Left cardiac atrium (tissue), 4 donors: ENCODE data around the gene ZNF3. TPM values are rescaled to one million over a fixed set of nuclear protein-coding genes. Genes with fewer than 3 reads are reported as not detected.

ENCODE experiments used
- ATAC-seq, 2 donors: fragments of 200-7000 bp; cut with Tn5 transposase; one replicate each; pipeline ENCODE4 v1.9.1; 2020; ENCODE audit warnings: mild to moderate bottlenecking in 2 of 2, moderate library complexity in 2 of 2
- DNase-seq: peaks from one replicate; pipeline ENCODE4 v3.0.0-alpha.2; 2020
- intact Hi-C, 2 donors: fragments of 100-400 bp; cut with DNase I; formaldehyde crosslinking; loops; one replicate each; pipeline versions ENCODE4 v1.14.1 to v1.15.1; 2022 to 2023
- total RNA-seq, 2 donors: library from RNA; stranded (reverse); fragmentation: NEBNext Ultra II Directional; extraction: Animal tissue kit (Norgen Biotek cat#: 25700); gene quantifications; one replicate each; pipeline ENCODE4 v1.2.1, GENCODE V29; 2021
- donor health status: DM: no; HTN: yes; CAD: no.
- donor health status: DM: no; HTN: yes; CAD: no; lungs with severe emphysema.
- donor health status: DM: yes; HTN: yes; CAD: no.
- donor health status: Dilated cardiomyopathy.

The ZNF3 gene
- total RNA-seq, 2 donors from 2014 or later = 14.6 to 17.3 TPM

DNA sequence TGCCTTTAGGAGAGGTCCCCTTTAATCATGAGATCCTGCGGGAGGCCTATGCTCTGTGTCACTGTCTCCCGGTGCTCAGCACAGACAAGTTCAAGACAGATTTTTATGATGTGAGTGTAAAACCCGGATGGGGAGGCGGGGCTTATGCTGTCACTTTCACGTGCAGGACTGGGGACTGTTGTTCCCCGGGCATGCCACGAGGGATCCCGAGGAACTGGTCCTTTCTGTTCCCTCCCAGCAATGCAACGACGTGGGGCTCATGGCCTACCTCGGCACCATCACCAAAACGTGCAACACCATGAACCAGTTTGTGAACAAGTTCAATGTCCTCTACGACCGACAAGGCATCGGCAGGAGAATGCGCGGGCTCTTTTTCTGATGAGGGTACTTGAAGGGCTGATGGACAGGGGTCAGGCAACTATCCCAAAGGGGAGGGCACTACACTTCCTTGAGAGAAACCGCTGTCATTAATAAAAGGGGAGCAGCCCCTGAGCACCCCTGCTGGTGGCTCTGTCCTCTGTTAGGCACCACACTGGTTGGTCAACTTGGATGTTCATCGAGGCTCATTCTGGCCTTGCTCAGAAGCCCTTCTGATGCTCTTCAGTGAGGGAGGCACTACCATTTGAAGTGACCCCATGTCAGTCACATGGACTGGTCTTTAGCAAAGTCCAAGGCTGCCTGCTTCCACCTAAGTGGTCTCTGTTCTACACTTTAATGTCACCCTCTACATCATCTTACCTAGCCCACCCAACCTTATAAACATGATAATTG, 10.1 kb upstream of the ZNF3 start:
- ATAC-seq = no peak
- DNase-seq = no peak
- intact Hi-C loops = no loop called here

DNA sequence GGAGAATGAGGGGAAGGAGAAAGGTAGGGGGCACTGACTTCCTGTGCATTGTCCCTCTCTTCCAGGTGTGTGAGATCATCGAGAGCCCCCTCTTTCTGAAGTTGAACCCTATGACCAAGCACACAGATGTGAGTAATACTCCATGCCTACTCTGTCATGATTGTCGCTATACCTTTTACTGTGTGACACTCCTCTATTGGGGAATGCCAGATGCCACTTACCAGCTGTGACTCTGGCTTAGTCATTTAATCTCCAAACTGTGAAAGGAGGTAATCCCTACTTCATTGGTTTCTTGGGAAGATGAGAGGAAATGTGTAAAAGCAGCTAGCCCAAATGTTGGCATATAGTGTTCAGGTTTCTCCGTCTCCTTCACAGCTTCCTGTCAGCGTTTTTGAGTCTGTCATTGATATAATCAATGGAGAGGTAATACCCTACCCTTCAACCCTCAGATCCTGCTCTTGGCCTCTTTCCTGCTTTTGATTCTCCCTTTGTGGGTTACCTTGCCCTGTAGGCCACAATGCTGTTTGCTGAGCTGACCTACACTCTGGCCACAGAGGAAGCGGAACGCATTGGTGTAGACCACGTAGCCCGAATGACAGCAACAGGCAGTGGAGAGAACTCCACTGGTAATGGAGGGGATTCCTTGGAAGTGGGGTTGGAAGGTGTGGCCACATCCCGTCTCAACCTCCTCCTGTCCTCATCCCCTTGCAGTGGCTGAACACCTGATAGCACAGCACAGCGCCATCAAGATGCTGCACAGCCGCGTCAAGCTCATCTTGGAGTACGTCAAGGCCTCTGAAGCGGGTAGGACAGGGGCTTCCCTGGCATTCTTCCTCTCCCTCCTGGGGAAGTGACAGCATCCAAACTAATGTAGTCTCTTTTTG, 9.2 kb upstream of the ZNF3 start:
- ATAC-seq (no peak), DNase-seq (no peak)
- intact Hi-C loops = no loop called here

DNA sequence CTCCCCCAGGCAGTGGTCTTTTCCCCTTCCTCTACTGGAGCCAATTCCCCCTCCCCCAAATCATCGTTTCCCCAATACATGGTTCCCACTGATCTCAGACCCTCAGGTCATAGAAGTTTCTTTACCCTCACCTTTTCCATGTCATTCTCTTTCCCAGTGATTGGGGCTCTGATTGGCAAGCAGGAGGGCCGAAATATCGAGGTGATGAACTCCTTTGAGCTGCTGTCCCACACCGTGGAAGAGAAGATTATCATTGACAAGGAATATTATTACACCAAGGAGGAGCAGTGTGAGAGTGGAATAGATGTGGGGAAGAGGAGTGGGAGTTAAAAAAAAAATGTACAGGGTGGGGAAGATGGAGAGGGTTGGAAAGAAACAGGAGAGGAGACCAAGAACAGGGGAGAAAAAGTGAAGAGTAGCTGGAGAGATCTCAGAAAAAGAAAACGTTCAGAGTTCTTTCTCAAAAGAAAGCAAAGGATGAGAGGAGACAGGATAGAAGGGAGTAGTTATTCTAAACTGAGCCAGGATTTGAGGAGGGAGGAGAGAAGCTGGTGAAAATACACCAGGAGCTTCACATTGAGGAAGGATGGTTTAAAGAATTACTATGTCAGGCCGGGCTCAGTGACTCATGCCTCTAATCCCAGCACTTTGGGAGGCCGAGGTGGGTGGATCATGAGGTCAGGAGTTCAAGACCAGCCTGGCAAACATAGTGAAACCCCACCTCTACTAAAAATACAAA, 8.1 kb upstream of the ZNF3 start:
- intact Hi-C loops = no loop called here
- ATAC-seq = no peak
- no peak for DNase-seq

DNA sequence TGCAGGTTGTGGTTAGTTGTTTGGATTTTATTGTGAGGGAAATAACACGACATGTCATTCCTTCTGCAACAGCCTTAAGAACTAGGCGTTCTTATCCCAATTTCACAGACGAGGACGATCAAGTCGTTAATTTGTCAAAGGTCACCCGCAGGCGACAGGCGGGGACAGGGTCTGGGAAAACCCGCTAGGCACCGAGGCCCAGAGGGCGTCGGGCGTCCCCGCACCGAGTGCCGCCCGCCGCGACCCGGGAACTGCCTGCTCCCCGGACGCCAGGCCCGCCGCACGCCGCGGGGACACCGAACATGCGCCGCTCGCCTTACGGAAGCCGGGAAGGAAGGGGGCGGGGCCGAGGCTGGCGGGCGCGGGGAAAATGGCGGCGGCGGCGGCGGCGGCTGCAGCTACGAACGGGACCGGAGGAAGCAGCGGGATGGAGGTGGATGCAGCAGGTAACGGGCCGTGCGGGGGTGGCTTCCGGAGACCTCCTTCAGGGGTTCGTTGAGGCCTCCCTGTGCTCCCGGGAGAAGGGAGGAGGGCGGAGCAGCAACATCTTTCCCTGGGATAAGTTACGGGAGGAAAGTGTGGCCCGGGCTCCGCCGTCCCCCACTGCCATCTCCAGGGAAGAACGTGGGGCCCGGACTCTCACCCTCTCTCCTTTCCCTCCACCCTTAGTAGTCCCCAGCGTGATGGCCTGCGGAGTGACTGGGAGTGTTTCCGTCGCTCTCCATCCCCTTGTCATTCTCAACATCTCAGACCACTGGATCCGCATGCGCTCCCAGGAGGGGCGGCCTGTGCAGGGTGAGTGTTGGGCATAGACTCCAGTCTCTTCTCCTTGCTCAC, 7.3 kb upstream of the ZNF3 start, which contains the start of gene COPS6:
Gene COPS6 (plus strand): TSS at position 349 of the 837 bp plus-strand sequence. CDS start 22 bp downstream, at position 371.
- ATAC-seq = peak; percentile 89 to 92
- DNase-seq = peak; percentile 89
- intact Hi-C loops = no loop called here

DNA sequence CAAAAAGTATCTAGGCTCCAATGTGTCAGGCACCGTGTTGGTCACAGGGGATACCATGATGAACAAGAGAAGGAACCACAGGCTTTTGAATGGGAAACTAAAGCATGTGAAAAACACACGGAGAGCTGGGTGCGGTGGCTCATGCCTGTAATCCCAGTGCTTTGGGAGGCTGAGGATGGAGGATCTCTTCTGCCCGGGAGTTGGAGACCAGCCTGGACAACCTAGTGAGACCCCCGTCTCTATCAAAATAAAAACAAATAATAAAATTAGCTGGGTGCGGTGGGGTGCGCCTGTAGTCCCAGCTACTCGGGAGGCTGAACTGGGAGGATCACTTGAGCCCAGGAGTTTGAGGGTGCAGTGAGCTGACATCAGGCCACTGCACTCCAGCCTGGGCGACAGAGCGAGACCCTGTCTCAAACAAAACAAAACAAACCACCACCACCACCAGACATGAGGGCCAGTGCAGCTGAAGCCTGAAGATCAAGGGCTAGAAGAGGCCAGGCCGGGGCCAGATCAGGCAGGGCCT, 6.6 kb upstream of the ZNF3 start:
- intact Hi-C loops = no loop called here
- peak in 1 of 2 donors; percentile 3 for ATAC-seq
- no peak for DNase-seq

DNA sequence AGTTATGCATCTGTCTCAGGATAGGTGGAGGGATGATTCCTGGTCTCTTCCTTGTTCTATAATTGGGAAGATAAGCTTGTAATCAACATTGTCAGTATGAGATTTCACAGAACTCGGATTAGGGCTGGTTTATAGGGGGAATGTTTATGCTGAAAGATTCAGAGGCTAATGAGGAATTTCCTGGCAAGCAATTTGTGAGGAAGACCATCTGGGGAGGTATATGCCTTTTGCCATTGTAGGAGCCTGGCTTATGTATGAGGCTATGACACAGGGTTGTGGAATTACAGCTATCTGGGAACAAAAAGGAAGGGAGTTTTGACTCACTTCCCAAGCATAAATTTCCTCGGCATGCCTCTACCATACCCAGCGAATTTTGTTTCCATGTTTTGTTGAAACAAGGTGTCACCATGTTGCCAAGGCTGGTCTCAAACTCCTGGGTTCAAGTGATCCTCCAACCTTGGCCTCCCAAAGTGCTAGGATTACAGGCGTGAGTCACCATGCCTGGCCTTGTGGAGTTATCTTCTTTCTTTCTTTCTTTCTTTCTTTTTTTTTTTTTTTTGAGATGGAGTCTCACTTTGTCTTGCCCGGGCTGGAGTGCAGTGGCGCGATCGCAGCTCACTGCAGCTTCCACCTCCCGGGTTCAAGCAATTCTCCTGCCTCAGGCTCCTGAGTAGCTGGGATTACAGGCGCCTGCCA, 5.7 kb upstream of the ZNF3 start:
- no peak for DNase-seq
- ATAC-seq = no peak
- intact Hi-C loops = no loop called here

DNA sequence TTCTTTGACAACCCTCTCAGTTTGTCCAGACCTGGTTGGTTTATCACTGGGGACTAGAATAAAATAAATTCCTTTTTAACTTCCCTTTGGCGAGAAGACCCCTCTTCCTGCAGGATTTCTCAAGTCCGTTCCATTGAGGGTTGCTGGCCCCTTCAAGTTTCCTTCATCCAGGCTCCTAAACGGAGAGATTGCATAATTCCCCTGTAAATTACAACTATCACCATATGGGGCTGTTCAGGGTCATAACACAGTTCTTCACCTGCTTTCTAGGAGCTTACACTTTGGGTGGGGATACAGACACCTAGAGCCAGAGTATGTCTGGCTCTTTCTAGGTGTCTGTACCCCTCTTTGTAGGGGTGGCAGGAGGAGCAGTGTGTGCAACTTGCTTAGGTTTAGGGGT, 4.0 kb upstream of the ZNF3 start:
- no peak for DNase-seq
- ATAC-seq = no peak
- intact Hi-C loops = no loop called here

DNA sequence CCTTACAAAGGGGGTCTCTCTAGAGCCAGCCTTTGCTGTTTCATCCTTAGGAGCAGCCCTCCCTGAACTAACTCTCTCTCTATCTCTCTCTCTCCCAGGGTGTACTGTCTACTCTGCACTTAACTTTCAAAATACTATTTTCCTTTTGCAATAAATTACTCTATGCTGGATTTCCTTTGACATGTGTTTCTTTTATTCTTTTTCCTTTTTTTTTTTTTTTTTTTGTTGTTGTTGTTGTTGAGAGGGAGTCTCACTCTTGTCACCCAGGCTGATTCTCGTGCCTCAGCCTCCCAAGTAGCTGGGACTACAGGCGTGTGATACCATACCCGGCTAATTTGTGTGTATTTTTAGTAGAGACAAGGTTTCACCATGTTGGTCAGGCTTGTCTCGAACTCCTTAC, 1.5 kb upstream of the ZNF3 start:
- no peak for ATAC-seq
- intact Hi-C loops = loop anchor here in 1 of 2 donors (5.0 kb wide), 2 partner anchors 66 to 91 kb away; partner anchors contain the start of gene ZKSCAN1
- DNase-seq = no peak

DNA sequence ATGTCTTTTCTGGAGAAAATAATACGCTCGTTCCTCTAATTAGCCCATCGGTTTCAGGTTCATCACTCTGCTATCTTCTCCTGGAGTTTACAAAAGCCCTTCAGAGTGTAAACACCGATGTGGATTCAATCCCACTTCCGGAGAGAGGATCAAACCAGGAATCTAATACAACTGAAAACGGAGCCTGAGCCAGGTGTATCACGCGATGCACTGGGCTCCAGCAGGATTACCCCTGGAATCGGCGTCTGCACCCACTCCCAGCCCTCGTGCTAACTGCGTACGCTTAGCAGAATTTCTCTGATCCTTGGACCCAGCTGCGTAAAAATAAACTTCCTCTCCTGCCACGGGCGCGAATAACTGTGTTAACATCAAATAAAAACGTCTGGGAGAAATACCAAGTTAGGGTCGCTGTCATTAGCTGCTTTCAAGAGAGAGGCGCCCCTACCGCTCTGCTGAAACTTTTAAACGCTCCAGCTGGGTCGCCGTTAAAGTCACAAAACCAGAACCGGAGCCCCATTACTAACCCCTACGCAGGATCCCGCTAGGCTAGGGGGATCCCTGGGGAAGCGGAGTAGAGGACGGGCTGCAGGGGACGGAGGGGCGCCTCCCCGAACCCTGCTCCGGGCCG, 502 bp downstream of the ZNF3 start:
- DNase-seq = no peak
- intact Hi-C loops = loop anchor here in 1 of 2 donors (5.0 kb wide), 2 partner anchors 64 to 89 kb away; partner anchors contain the start of gene ZKSCAN1
- no peak for ATAC-seq

DNA sequence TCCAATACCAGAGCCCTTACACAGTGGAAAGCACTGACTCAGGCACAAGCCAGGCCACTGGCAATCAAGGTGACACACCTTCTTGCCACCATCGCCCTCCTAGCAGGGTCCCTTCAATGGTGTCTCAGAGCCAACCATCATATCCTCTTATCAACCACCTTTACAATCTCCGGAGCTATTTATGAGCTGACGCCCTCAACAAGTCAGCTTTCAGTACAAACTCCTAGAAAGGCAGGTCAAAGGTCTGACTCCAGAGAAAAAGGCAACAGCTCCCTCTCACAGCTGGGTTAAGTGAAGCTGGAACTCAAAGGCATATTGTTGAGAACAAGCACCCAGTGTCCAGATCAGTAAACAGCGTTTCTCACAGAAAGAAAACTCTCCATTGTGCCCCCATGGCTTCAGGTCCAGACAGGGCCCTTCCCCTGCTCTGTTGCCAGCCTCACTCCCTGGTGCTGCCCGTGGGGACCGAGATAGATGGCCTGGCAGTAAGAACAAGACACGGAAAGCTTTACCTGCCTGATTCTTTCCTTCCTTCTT, 2.4 kb downstream of the ZNF3 start:
- intact Hi-C loops = no loop called here
- no peak for ATAC-seq
- no peak for DNase-seq

DNA sequence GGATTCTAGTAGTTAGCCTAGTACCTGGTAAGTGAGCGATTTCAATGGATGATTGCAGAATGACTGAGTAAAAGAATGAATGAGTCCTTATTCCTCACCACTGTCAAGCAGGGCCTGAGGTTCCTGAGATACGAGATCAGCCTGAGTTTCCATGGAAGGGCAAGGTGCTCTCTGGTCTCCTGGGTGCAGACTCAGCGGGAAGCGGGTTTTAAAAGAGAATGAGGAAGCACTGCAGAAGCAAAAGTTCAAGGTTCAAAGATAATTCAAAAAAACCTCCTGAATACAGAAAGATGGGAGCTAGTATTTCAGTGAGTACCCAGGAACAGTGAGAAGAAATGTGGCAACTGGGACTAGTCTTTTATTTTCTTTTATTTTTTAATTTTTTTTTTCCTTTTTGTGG, 4.3 kb downstream of the ZNF3 start:
- no peak for DNase-seq
- intact Hi-C loops = no loop called here

DNA sequence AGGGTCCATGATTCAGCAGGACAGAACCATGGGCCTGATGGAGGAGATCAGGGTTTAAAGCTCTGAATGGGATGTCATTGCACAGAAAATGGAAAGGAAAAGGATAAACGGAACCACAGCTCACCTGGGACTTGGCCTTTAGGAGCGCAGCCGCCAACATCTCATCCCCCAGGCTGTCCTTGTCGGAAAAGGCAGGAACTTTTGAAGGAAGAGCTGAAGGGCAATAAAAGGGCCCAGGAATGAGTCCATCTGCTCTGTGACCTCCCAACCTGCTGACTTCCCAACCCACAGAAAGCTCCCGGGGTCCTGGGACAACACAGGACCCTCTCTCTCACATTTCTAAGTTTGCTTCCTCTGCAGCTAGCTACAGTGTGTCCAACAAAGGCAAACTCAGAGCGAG, 6.1 kb downstream of the ZNF3 start:
- ATAC-seq (no peak), DNase-seq (no peak)
- intact Hi-C loops = no loop called here

More for the DNA sequence above, 4.3 kb downstream of the ZNF3 start:
- no peak for ATAC-seq

DNA sequence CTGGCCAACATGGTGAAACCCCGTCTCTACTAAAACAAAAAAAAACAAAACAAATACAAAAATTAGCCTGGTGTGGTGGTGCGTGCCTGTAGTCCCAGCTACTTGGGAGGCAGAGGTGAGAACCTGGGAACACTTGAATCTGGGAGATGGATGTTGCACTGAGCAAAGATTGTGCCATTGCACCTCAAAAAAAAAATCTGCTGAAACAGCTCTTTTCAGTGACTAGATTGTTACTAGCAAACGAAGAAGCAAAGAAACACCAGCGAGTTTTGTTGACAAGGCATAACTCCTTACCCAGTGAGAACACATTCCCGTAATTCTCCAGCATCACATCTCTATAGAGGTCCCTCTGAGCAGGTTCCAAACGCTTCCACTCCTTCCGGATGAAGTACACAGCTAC, 6.7 kb downstream of the ZNF3 start:
- intact Hi-C loops = no loop called here
- ATAC-seq (no peak), DNase-seq (no peak)

DNA sequence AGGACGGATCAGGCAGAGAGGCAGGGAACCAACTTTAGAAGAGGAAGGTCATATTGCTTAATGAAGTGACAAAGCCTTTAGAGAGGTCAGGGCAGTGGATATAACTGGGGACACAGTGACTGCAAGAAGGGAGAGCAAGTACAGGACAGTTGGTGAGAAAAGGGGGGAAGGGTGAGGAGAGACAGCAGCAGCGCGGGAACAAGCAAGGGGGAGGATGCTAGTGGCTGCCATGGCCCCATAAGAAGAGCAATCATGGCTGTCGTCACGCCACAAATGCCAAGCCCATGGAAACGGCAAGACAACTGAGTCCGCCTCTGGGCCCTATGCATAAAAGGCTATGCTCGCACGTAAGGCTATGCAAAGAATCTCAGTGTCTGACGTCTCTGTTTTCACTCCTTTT, 9.1 kb downstream of the ZNF3 start:
- intact Hi-C loops = no loop called here
- ATAC-seq (no peak), DNase-seq (no peak)

DNA sequence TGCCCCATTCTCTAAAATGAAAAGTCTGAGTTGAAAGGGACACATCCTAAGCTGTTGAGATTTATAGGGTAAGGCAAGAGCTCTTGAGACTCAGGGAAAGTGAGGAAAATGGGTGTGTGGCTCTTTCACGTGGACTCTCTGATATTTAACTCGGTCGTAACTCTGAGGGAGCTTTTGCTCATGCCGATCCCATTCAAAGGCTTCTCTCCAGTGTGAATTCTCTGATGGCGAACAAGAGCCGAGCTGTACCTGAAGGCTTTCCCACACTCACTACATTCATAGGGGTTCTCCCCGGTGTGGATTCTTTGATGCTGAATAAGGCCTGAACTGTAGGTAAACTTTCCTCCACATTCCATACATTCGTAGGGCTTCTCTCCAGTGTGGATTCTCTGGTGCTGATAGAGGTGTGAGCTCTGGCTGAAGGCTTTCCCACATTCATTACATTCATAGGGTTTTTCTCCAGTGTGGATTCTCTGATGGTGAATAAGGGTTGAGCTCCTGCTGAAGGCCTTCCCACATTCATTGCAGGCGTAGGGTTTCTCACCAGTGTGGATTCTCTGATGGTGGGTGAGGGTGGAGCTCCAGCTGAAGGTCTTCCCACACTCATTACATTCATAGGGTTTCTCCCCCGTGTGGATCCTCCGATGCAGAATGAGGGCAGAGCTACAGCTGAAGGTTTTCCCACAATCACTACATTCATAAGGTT, 10.4 kb downstream of the ZNF3 start:
- intact Hi-C loops = no loop called here
- DNase-seq (no peak), ATAC-seq (no peak)

DNA sequence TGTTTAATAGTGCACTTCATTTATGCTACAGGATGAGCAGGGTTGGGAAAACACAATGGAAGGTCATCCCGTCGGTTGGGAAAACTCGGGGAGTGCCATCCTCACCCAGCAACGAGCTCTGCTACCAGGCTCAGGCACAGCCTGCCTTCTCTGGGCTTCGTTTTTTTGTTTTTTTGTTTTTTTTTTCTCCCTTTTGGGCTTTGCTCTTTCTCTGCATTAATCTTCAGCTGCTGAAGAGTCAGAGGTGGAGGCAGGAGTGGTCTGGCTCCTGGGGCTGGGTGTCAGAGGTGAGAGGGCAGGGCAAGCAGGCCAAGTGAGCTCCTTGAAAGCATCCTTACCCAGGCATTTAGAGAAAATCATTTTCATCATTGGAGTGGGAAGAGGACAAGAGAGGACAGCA, 11.5 kb downstream of the ZNF3 start:
- DNase-seq = no peak
- no peak for ATAC-seq
- intact Hi-C loops = no loop called here

DNA sequence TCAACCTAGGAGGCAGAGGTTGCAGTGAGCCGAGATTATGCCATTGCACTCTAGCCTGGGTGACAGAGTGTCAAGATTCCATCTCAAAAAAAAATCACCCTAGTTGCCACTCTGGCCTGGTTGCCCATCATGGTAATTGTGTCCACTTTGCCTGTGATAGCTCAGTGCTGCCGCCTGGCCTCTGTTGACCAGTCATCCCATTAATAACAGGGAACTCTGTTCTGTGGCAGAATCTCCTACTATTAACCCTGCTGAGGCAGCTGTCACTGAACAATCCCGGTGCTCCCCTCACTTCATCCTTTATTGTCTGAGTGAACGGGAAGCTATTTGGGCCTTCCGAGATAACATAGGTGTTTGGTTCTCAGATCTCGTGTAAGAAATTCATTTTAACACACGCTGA, 14.6 kb downstream of the ZNF3 start:
- DNase-seq = no peak
- intact Hi-C loops = no loop called here
- ATAC-seq = no peak
